GM23248 (cell line): ENCODE data around the gene EPB41L4B. TPM values are rescaled to one million over a fixed set of nuclear protein-coding genes. Genes with fewer than 3 reads are reported as not detected.
"Not testable (repeated sequence)": the region's sequence is repeated elsewhere in the genome, so short reads cannot be mapped to it uniquely, and the experiment has no call there.

Source experiments
- DNase-seq: peaks from one replicate; pipeline ENCODE4 v3.0.0-alpha.2; 2015
- H2AFZ ChIP-seq: fragments of 200-600 bp; sonication (generic); 2 replicates; pipeline ENCODE4 v1.6.1; 2016; ENCODE audit warnings: antibody characterized with exemption
- H3F3A ChIP-seq: fragments of 200-600 bp; sonication (generic); 2 replicates; pipeline ENCODE4 v1.6.1; 2016; ENCODE audit warnings: mild to moderate bottlenecking, antibody characterized with exemption, mixed run types; ENCODE audit not compliant: insufficient read depth
- H3K27ac ChIP-seq: fragments of 200-600 bp; sonication (generic); 2 replicates; pipeline ENCODE4 v1.5.1; 2016; ENCODE audit warnings: mild to moderate bottlenecking
- H3K27me3 ChIP-seq: fragments of 200-600 bp; sonication (generic); replicated peaks from 2 replicates; pipeline ENCODE4 v1.6.1; 2016; ENCODE audit warnings: mild to moderate bottlenecking; ENCODE audit not compliant: insufficient read depth
- H3K36me3 ChIP-seq: fragments of 200-600 bp; sonication (generic); 2 replicates; pipeline ENCODE4 v1.6.1; 2016; ENCODE audit warnings: low read depth, mild to moderate bottlenecking
- H3K4me1 ChIP-seq: fragments of 200-600 bp; sonication (generic); 2 replicates; pipeline ENCODE4 v1.6.1; 2016; ENCODE audit warnings: mild to moderate bottlenecking; ENCODE audit not compliant: insufficient read depth
- H3K4me2 ChIP-seq: fragments of 200-600 bp; sonication (generic); one replicate; pipeline ENCODE4 v1.6.1; 2016; ENCODE audit warnings: mild to moderate bottlenecking; ENCODE audit not compliant: unreplicated experiment
- H3K4me3 ChIP-seq: fragments of 200-600 bp; sonication (generic); 2 replicates; pipeline ENCODE4 v1.5.1; 2016; ENCODE audit warnings: mild to moderate bottlenecking
- H3K79me2 ChIP-seq: fragments of 200-600 bp; sonication (generic); 2 replicates; pipeline ENCODE4 v1.6.1; 2016; ENCODE audit warnings: mild to moderate bottlenecking; ENCODE audit not compliant: insufficient read depth
- H3K9ac ChIP-seq: fragments of 200-600 bp; sonication (generic); 2 replicates; pipeline ENCODE4 v1.6.1; 2016; ENCODE audit warnings: mild to moderate bottlenecking
- H3K9me2 ChIP-seq: fragments of 200-600 bp; sonication (generic); 2 replicates; pipeline ENCODE4 v1.6.1; 2016; ENCODE audit warnings: mixed run types, mild to moderate bottlenecking, moderate library complexity; ENCODE audit not compliant: insufficient read depth
- H3K9me3 ChIP-seq: fragments of 200-600 bp; sonication (generic); one replicate; pipeline ENCODE4 v1.6.1; 2017; ENCODE audit warnings: low read depth
- H4K20me1 ChIP-seq: fragments of 200-600 bp; sonication (generic); 2 replicates; pipeline ENCODE4 v1.6.0; 2016; ENCODE audit not compliant: insufficient read depth
- EZH2 ChIP-seq: fragments of 200-600 bp; sonication (generic); IDR thresholded peaks from 2 replicates; pipeline ENCODE4 v1.6.1; 2018; ENCODE audit warnings: antibody characterized with exemption, mild to moderate bottlenecking; ENCODE audit not compliant: insufficient read depth, poor library complexity, severe bottlenecking
- EZH2phosphoT487 ChIP-seq: fragments of 200-600 bp; sonication (generic); IDR thresholded peaks from 2 replicates; pipeline ENCODE4 v1.6.1; 2018; ENCODE audit warnings: antibody characterized with exemption, moderate library complexity, mild to moderate bottlenecking, low read depth; ENCODE audit not compliant: insufficient read depth
- WGBS, 2 experiments: methylation state at CpG; one replicate each; pipeline ENCODE4 v1.1.6; 2015 to 2017; ENCODE audit warnings: low lambda C conversion rate in 2 of 2, low coverage in 1 of 2; ENCODE audit errors: missing lambda C conversion rate in 2 of 2; 5-methylcytosine and 5-hydroxymethylcytosine counted together
- in situ Hi-C: fragments of 300-500 bp; cut with MboI; formaldehyde crosslinking; loops from 2 replicates; pipeline ENCODE4 v1.15.0; 2020
- polyA plus RNA-seq: library from polyadenylated mRNA; unstranded; fragments of >200 nt; fragmentation: Nextera tagmentation; extraction: Ambion mirVana; gene quantifications from 2 replicates; pipeline ENCODE4 v1.2.1, GENCODE V29; 2016
- total RNA-seq: library from RNA; depleted of rRNA; stranded (reverse); fragments of >200 nt; shearing (Covaris generic); gene quantifications from 2 replicates; pipeline ENCODE4 v1.2.3, GENCODE V29; 2014

The EPB41L4B gene
- total and polyA plus RNA-seq, 2 experiments from 2014 or later, result 0.33 to 0.76 TPM

- no peak overlapping the region for H3K27ac ChIP-seq
- no peaks in the 10 kb centered on the region for H3K79me2 ChIP-seq
- H3K9me2 ChIP-seq, result no peaks in the 10 kb centered on the region
- TF ChIP-seq EZH2phosphoT487 (no peak), EZH2 (no peak)
- 44 to 51% methylated on average over 2 of the region's 2 CpGs for WGBS, 2 experiments
- no peak overlapping the region for H3K4me2 ChIP-seq
- DNase-seq, result no peak
- H3K4me3 ChIP-seq, result no peak overlapping the region
- no peaks in the 10 kb centered on the region for H3K4me1 ChIP-seq
- no peaks in the 10 kb centered on the region for H3K36me3 ChIP-seq
- H3K9me3 ChIP-seq, result no peaks in the 10 kb centered on the region
- no peak overlapping the region for H3K9ac ChIP-seq
- in situ Hi-C loops, result no loop called here
- H3K27me3 ChIP-seq, result peaks cover 15% of the 10 kb centered on the region; the same call in 1 of the 2 replicates
- no peaks in the 10 kb centered on the region for H3F3A ChIP-seq
- no peak overlapping the region for H2AFZ ChIP-seq
- H4K20me1 ChIP-seq, result no peaks in the 10 kb centered on the region
Observed at GRCh38 chr9:109225629-109226028, 95.2 kb downstream of the EPB41L4B start.

GRCh38 chr9:109224751-109225150 is 96.1 kb downstream of the EPB41L4B start:
- Histone ChIP-seq H3K4me2 (no peak overlapping the region), H2AFZ (no peak overlapping the region), H3K36me3 (no peaks in the 10 kb centered on the region), H3K79me2 (no peaks in the 10 kb centered on the region), H3K9me3 (no peaks in the 10 kb centered on the region), H4K20me1 (no peaks in the 10 kb centered on the region), H3K9me2 (no peaks in the 10 kb centered on the region), H3K4me1 (no peaks in the 10 kb centered on the region), H3K27ac (no peak overlapping the region), H3K4me3 (no peak overlapping the region), H3K9ac (no peak overlapping the region), H3K27me3 (peaks cover 22% of the 10 kb centered on the region), H3F3A (no peaks in the 10 kb centered on the region)
- TF ChIP-seq EZH2, result no peak
- TF ChIP-seq EZH2phosphoT487, result no peak
- in situ Hi-C loops, result no loop called here
- no peak for DNase-seq
- WGBS, 2 experiments, result 29 to 48% methylated on average over 3 of the region's 3 CpGs

GRCh38 chr9:109218242-109218641 is 102.6 kb downstream of the EPB41L4B start:
- H3K9me2 ChIP-seq, H3K79me2 ChIP-seq, H3K9ac ChIP-seq, H3K27ac ChIP-seq, H3F3A ChIP-seq, in situ Hi-C loops, H2AFZ ChIP-seq, H3K36me3 ChIP-seq, H3K4me3 ChIP-seq, H3K9me3 ChIP-seq, H3K4me2 ChIP-seq, DNase-seq, H4K20me1 ChIP-seq, H3K4me1 ChIP-seq: not testable (repeated sequence)
- 56 to 59% methylated on average over 4 of the region's 4 CpGs for WGBS, 2 experiments
- H3K27me3 ChIP-seq, result peaks cover 44% of the 10 kb centered on the region

GRCh38 chr9:109214414-109214813 is 106.4 kb downstream of the EPB41L4B start:
- Histone ChIP-seq H3K27me3 (peaks cover 42% of the 10 kb centered on the region), H3K4me2 (no peak overlapping the region), H3K9me2 (no peaks in the 10 kb centered on the region), H3K9me3 (no peaks in the 10 kb centered on the region), H4K20me1 (no peaks in the 10 kb centered on the region), H3K4me3 (no peak overlapping the region), H3F3A (no peaks in the 10 kb centered on the region), H3K27ac (no peak overlapping the region), H2AFZ (no peak overlapping the region), H3K36me3 (no peaks in the 10 kb centered on the region), H3K9ac (no peak overlapping the region), H3K79me2 (no peaks in the 10 kb centered on the region), H3K4me1 (no peaks in the 10 kb centered on the region)
- in situ Hi-C loops, result no loop called here
- DNase-seq, result no peak
- 80 to 81% methylated on average over 6 of the region's 6 CpGs for WGBS, 2 experiments
- TF ChIP-seq EZH2, result no peak
- TF ChIP-seq EZH2phosphoT487, result no peak

GRCh38 chr9:109213285-109214121 is 107.4 kb downstream of the EPB41L4B start:
- H3K4me1 ChIP-seq, result no peaks in the 10 kb centered on the region
- no peaks in the 10 kb centered on the region for H3K79me2 ChIP-seq
- H3K9me2 ChIP-seq, result no peaks in the 10 kb centered on the region
- no peak overlapping the region for H3K27ac ChIP-seq
- no peaks in the 10 kb centered on the region for H3K9me3 ChIP-seq
- 56 to 60% methylated on average over 11 of the region's 11 CpGs for WGBS, 2 experiments
- in situ Hi-C loops, result no loop called here
- H3F3A ChIP-seq, result no peaks in the 10 kb centered on the region
- H2AFZ ChIP-seq, result no peak overlapping the region
- TF ChIP-seq EZH2phosphoT487 (no peak), EZH2 (no peak)
- H3K4me3 ChIP-seq, result no peak overlapping the region
- H4K20me1 ChIP-seq, result no peaks in the 10 kb centered on the region
- peaks cover 45% of the 10 kb centered on the region for H3K27me3 ChIP-seq
- no peak overlapping the region for H3K9ac ChIP-seq
- no peaks in the 10 kb centered on the region for H3K36me3 ChIP-seq
- no peak overlapping the region for H3K4me2 ChIP-seq
- DNase-seq, result no peak
